ENCODE results near the gene FKBP1B.
"Not testable (repeated sequence)": the region's sequence is repeated elsewhere in the genome, so short reads cannot be mapped to it uniquely, and the experiment has no call there.

Gene FKBP1B

DNA sequence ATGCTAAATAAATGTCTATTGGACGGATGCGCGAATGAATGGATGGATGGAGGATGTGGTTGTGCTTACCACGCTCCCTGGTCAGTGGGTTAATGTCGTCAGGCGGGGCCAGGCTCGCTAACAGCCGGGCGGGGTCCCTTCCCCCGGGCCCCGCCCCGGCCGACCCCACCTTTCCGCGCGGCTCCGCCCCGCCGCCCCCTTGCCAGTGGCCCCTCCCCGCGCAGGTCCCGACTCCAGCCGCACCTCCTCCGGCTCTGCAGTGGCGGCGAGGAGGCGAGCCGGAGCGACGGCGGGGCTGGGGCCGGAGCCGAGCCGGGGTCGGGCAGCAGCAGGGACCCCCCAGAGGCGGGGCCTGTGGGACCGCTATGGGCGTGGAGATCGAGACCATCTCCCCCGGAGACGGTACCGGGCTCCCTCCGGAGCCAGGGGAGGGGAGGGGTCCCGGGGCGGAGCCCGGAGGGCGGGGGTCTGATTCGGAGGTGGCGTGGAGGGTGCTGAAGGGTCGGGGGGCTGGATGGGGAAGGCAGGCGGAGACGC lies at the start of gene FKBP1B:
Gene FKBP1B (plus strand): TSS at position 257 of the 537 bp plus-strand sequence. CDS start 109 bp downstream, at position 366.
- DNase-seq = peak; percentile 75

DNA sequence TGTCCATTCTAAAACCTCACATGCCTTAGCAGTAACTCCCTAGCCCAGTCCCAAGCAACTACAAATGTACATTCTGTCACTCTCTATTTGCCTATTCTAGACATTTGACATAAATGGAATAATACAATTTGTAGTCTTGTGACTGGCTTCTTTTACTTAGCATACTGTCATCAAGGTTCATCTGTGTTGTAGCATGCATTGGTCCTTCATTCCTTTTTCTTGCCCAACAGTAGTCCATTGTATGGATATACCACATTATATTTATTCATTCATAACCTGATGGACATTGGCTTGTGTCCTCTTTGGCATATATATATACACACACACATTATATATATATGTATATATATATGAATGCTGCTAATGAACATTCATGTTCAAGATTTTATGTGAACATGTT lies 41.8 kb upstream of the FKBP1B start:
- DNase-seq = no peak

DNA sequence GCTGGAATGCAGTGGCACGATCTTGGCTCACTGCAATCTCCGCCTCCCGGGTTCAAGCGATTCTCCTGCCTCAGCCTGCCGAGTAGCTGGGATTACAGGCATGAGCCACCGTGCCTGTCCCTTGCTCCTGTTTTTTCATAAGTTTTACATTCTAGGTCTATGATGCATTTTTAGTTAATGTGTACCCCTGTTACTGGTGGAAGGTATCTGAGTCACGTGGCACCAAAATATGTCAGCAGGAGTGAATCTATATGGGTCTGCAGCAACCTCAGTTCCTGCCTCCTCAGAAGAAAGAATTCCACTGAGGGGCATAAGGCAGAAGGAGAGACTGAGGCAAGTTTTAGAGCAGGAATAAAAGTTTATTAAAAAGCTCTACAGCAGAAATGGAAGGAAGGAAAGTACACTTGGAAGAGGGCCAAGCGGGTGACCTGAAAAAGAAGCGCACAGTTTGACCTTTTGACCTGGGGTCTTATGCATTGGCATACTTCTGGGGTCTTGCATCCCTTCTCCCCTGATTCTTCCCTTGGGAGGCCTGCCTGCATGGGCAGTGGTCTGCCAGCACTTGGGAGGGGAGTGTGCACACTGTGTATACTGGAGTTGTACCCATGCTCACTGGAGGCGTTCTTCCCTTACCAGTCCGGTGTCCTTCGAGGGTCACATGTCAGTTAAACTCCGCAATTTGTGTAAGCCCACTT lies 40.7 kb upstream of the FKBP1B start:
- DNase-seq = no peak

- no peak for DNase-seq
These were observed 40.2 kb upstream of the FKBP1B start for GRCh38 chr2:24009367-24009679.

DNA sequence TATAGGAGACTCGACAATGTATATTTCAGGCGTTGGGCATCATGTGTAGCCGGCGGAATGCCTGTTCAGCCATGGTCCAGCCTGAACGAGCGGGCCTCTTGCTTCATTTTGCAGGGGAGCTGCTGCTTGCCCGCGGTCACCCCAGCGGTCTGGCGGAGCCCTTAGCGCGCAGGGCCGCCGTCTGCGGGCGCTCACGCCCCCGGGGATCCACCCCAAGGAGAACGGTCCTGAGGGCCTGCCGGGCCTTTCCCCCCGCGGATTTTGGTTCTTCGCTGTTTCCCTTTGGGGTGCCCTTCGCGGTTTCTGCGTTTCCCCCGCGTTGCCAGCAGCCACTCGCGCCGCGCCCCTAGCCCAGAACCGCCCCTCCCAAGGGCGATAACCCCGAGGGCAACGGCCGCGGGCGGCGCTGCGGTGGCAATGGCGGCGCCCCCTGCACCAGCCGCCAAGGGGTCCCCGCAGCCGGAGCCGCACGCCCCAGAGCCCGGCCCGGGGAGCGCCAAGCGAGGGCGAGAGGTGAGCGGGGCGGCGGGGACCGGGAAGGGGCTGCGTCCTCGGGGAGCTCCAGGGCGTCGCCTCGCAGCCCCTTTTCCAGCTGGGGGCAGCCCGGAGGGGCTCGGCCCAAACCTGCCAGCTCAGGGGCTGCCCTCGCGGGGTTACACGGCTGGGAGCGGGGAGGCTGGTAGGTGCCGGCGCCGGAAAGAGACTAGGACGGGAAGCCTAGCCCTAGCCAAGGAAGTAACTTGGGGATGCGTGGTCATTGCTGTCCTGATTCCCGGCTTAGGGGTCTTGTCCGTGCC lies 39.7 kb upstream of the FKBP1B start, which contains the start of gene MFSD2B:
Gene MFSD2B (plus strand): TSS at position 406 of the 797 bp plus-strand sequence. CDS start 12 bp downstream, at position 418.
- no peak for DNase-seq

DNA sequence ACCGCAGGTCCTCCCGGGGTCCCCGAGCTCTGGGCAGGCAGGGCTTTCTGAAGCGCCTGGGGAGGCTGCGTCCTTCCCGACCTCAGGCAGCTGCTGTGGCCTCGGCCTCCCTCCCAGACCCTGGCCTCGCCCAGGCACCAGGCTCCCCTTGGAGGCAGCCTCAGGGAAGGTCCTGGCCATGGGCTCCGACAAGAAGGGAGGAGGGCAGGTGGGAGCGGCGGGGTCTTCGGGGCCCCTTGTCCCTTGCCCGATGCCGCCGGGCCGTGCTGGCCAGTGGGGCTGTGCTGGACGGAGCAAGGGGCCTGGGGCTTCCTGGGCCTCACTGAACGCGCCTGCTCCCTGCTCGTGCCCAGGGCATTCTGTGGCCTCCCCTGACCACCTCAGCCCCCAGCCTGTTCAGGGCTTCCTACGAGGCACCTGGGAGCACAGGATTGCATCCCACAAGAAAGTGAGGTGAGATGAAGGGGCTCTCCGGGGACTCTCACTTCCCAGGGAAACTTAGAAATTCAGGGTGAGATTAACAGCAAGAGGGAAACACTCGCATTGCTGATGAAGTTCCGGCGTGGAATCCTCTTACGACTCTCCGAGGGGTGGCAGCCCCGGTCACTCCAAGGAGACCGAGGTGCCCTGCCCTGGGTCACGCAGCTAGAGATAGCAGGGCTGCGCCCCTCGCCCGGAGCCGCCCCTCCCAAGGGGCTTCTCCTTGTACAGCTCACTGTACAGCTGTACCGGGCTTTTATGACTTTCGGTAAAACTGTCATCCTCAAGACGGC lies 38.9 kb upstream of the FKBP1B start:
- DNase-seq = no peak

DNA sequence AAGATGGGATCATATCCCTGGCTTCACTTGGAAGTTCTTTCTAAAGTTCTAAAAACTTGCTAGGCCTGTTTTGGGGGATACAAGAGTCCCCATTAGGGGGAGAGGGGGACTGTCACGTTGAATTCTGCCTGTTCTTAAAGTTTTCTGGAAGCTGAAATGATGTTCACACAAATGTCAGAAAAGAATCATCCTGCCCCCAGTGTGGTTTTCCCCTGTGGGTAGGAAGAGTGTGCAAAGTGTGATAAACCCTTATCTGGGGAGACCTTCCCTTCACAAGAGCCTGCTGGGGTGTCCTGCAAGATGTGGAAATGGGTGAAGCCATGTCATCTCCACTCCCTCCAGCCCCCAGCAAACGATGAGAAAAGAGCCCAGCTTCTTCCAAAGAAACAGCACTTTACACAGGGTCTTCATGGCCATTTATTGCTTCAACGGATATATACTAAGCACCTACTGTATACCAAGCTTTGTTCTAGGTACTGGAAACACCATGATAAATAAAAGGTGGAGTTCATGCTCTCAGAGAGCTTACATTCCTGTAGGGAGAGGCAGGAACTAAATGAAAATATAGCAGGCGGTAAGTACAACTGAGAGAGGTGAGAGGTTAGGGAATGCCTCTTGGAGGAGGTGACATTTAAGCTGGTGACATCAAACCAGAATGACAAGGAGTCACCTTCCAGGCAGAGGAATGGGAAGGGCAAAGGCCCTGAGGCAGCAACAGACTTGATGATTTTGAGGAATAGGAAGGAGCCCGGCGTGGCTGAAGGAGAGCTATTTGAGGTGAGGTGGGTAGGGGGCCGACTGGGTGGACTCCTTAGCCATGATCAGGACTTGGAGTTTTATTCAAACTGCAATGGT lies 38.1 kb upstream of the FKBP1B start:
- DNase-seq = no peak

GRCh38 chr2:24012521-24013188 lies 36.9 kb upstream of the FKBP1B start:
- no peak for DNase-seq

- not testable (repeated sequence) for DNase-seq
These were observed 34.6 kb upstream of the FKBP1B start for GRCh38 chr2:24014902-24015301.

- peak; percentile 9 for DNase-seq
These were observed 33.8 kb upstream of the FKBP1B start for GRCh38 chr2:24015562-24016375.

GRCh38 chr2:24016376-24016761 lies 33.2 kb upstream of the FKBP1B start:
- no peak for DNase-seq

- DNase-seq = no peak
These were observed 32.5 kb upstream of the FKBP1B start for GRCh38 chr2:24016853-24017703.

GRCh38 chr2:24017711-24018110 lies 31.8 kb upstream of the FKBP1B start:
- DNase-seq = no peak

- no peak for DNase-seq
These were observed 31.3 kb upstream of the FKBP1B start for GRCh38 chr2:24018241-24018640.

- no peak for DNase-seq
These were observed 29.8 kb upstream of the FKBP1B start for GRCh38 chr2:24019729-24020128.

DNA sequence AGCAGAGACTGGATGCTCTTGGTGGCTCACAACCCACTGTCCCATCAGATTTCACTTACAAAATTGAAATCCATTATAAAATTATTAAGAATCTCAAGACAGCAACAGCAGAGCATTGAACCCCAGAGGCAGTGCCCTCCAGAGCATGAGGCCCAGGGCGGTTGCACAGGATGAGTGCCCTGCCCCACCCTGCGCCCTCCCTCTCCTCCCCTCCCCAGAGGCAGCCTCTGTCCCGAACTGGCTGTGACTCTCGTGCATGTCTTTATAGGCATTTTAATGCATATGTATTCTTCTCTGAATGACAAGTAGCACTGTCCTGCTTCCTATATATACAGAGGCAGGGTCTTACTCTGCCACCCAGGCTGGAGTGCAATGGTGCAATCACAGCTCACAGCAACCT lies 29.3 kb upstream of the FKBP1B start:
- no peak for DNase-seq

DNA sequence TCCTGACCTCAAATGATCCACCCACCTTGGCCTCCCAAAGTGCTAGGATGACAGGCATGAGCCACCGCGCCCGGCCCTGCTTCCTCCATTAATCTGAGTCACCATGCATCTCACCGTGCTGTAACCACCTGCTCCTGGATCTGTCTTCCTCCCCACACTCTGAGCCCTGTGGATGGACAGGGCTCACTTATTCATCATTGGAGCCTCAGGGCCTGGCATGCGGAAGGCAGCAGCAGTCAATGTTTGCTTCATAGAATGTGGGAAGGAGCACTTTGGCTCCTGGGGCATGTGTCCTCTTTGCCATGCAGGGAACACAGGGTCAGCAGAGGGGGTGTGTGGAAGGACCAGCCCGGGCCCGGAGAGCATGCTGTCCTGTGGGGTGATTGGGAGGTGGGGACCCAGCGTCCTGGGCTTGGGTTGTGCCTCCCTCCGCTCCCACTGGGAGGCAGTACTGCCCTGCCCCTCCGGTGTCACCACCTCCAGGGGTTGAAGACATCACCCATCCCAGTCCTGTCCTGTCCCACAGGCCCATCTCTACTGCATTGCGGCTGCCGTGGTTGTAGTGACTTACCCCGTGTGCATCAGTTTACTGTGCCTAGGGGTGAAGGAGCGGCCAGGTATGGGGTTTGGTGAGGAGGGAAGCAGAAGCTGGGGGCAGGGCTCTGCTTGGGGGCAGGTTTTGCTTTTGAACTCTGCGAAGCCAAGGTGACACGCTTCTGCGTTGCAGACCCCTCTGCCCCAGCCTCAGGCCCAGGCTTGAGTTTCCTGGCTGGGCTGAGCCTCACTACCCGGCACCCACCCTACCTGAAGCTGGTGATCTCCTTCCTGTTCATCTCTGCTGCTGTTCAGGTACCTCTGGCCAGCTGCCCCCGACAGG lies 28.2 kb upstream of the FKBP1B start:
- DNase-seq = no peak

DNA sequence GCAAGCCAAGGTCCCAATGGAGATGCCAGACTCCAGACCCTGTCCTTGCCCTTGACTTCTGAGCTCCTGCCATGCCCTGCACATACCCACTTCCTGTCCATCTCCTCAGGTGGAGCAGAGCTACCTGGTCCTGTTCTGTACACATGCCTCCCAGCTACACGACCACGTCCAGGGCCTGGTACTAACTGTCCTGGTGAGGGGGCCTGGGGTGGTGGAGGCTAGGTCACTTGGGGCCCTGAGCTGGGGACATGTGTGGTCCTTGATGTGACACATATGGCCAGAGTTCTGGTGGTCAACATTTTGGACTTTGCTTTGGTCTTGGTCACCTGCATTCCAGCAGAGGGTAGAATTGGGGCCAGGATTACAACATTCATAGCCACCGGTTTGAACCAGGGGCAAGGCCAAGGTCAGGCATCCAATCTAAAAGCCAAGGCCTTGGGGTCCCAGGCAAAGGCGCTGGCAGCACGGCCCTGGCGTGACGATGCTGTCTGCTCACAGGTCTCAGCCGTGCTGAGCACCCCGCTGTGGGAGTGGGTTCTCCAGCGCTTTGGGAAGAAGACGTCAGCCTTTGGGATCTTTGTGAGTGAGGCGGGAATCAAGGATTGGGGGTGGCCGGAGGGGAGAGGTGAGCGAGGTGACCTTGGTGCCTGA lies 27.1 kb upstream of the FKBP1B start:
- no peak for DNase-seq
